GM23338 (cell line): Measurements from ENCODE around the gene GALM. TPM values are rescaled to one million over a fixed set of nuclear protein-coding genes. Genes with fewer than 3 reads are reported as not detected.
"Not testable (repeated sequence)": the region's sequence is repeated elsewhere in the genome, so short reads cannot be mapped to it uniquely, and the experiment has no call there.

Source experiments
- ATAC-seq: fragments of 200-7000 bp; cut with Tn5 transposase; 3 replicates; pipeline ENCODE4 v1.9.1; 2020
- DNase-seq: peaks from one replicate; pipeline ENCODE4 v3.0.0-alpha.2; 2015; ENCODE audit warnings: low spot score
- H2AFZ ChIP-seq: fragments of 200-600 bp; sonication (generic); 2 replicates; pipeline ENCODE4 v1.8.0; 2016; ENCODE audit warnings: antibody characterized with exemption, mild to moderate bottlenecking, moderate library complexity
- H3F3A ChIP-seq: fragments of 200-600 bp; sonication (generic); replicated peaks from 2 replicates; pipeline ENCODE4 v1.8.0; 2017; ENCODE audit warnings: antibody characterized with exemption, mixed run types, low read depth
- H3K27ac ChIP-seq: fragments of 200-600 bp; sonication (generic); 2 replicates; pipeline ENCODE4 v1.6.1; 2016; ENCODE audit warnings: low read depth
- H3K27me3 ChIP-seq: fragments of 200-600 bp; sonication (generic); 2 replicates; pipeline ENCODE4 v1.8.0; 2016; ENCODE audit warnings: mild to moderate bottlenecking, mixed run types, moderate library complexity; ENCODE audit not compliant: insufficient read depth
- H3K36me3 ChIP-seq: fragments of 200-600 bp; sonication (generic); 2 replicates; pipeline ENCODE4 v1.8.0; 2016; ENCODE audit warnings: mild to moderate bottlenecking; ENCODE audit not compliant: insufficient read depth
- H3K4me1 ChIP-seq: fragments of 200-600 bp; sonication (generic); 2 replicates; pipeline ENCODE4 v1.8.0; 2016; ENCODE audit warnings: mild to moderate bottlenecking, moderate library complexity; ENCODE audit not compliant: insufficient read depth
- H3K4me2 ChIP-seq: fragments of 200-600 bp; sonication (generic); 2 replicates; pipeline ENCODE4 v1.7.1; 2017; ENCODE audit warnings: mixed run types
- H3K4me3 ChIP-seq: fragments of 200-600 bp; sonication (generic); 2 replicates; pipeline ENCODE4 v1.6.1; 2016; ENCODE audit warnings: mixed run types
- H3K79me2 ChIP-seq: fragments of 200-600 bp; sonication (generic); replicated peaks from 2 replicates; pipeline ENCODE4 v1.8.0; 2017; ENCODE audit warnings: mild to moderate bottlenecking; ENCODE audit not compliant: insufficient read depth
- H3K9me2 ChIP-seq: fragments of 200-600 bp; sonication (generic); 2 replicates; pipeline ENCODE4 v1.8.0; 2017; ENCODE audit not compliant: insufficient read depth
- H4K20me1 ChIP-seq: fragments of 200-600 bp; sonication (generic); replicated peaks from 2 replicates; pipeline ENCODE4 v1.8.0; 2017; ENCODE audit warnings: mild to moderate bottlenecking; ENCODE audit not compliant: insufficient read depth
- H3K27ac Mint-ChIP-seq: 2 replicates; pipeline ENCODE4 v1.8.0; 2020; ENCODE audit warnings: inconsistent platforms, mild to moderate bottlenecking, moderate library complexity, mixed read lengths
- H3K27me3 Mint-ChIP-seq: 3 replicates; pipeline ENCODE4 v1.8.0; 2022; ENCODE audit warnings: low read depth, mild to moderate bottlenecking, moderate library complexity, mixed read lengths, inconsistent platforms; ENCODE audit not compliant: insufficient read depth, poor library complexity
- H3K36me3 Mint-ChIP-seq: 3 replicates; pipeline ENCODE4 v1.8.0; 2021; ENCODE audit warnings: low read depth, mild to moderate bottlenecking, inconsistent platforms, moderate library complexity, mixed read lengths
- H3K4me1 Mint-ChIP-seq: 3 replicates; pipeline ENCODE4 v1.8.0; 2020; ENCODE audit warnings: mild to moderate bottlenecking, inconsistent platforms, mixed read lengths
- H3K4me3 Mint-ChIP-seq: 3 replicates; pipeline ENCODE4 v1.8.0; 2021; ENCODE audit warnings: moderate library complexity, mild to moderate bottlenecking, inconsistent platforms, mixed read lengths
- H3K9me3 Mint-ChIP-seq: 3 replicates; pipeline ENCODE4 v1.8.0; 2020; ENCODE audit warnings: moderate library complexity, mild to moderate bottlenecking, inconsistent platforms, mixed read lengths
- CTCF ChIP-seq, 2 experiments: fragments of 200-600 bp in 1 of 2; sonication (generic) in 1 of 2; conservative IDR thresholded peaks; 2 replicates each; pipeline versions ENCODE4 v1.5.1 to v1.6.1; 2016 to 2017; ENCODE audit warnings: antibody characterized with exemption in 2 of 2, low read depth in 2 of 2, mild to moderate bottlenecking in 2 of 2, moderate library complexity in 1 of 2
- ETS1 ChIP-seq: IDR thresholded peaks from 2 replicates; pipeline ENCODE4 v1.6.1; 2016; ENCODE audit warnings: antibody characterized with exemption
- EZH2 ChIP-seq: fragments of 200-600 bp; sonication (generic); IDR thresholded peaks from one replicate; pipeline ENCODE4 v1.8.0; 2017; ENCODE audit warnings: antibody characterized with exemption, mild to moderate bottlenecking, low read depth; ENCODE audit not compliant: unreplicated experiment
- EZH2phosphoT487 ChIP-seq: fragments of 200-600 bp; sonication (generic); IDR thresholded peaks from one replicate; pipeline ENCODE4 v1.8.1; 2018; ENCODE audit warnings: antibody characterized with exemption; ENCODE audit not compliant: unreplicated experiment
- JUNB ChIP-seq: IDR thresholded peaks from one replicate; pipeline ENCODE4 v1.6.1; 2016; ENCODE audit warnings: antibody characterized with exemption; ENCODE audit not compliant: unreplicated experiment
- POLR2AphosphoS5 ChIP-seq: IDR thresholded peaks from 2 replicates; pipeline ENCODE4 v1.6.1; 2016; ENCODE audit warnings: antibody characterized with exemption, low read depth
- STAT1 ChIP-seq: IDR thresholded peaks from one replicate; pipeline ENCODE4 v1.6.1; 2016; ENCODE audit warnings: antibody characterized with exemption; ENCODE audit not compliant: unreplicated experiment
- ZNF114 ChIP-seq: fragments of 250-450 bp; sonication (Bioruptor Pico); IDR thresholded peaks from 2 replicates; pipeline ENCODE4 v1.5.0; 2020; ENCODE audit warnings: mild to moderate bottlenecking, moderate library complexity
- ZNF331 ChIP-seq: fragments of 250-450 bp; sonication (Bioruptor Pico); IDR thresholded peaks from 2 replicates; pipeline ENCODE4 v1.5.0; 2020; ENCODE audit warnings: low read depth, mild to moderate bottlenecking, moderate library complexity
- ZNF462 ChIP-seq: fragments of 250-450 bp; sonication (Bioruptor Pico); IDR thresholded peaks from 2 replicates; pipeline ENCODE4 v1.5.0; 2020; ENCODE audit warnings: mild to moderate bottlenecking, moderate library complexity
- polyA plus RNA-seq: library from polyadenylated mRNA; unstranded; fragments of >200 nt; fragmentation: Nextera tagmentation; extraction: Ambion mirVana; gene quantifications from 2 replicates; pipeline ENCODE4 v1.2.1, GENCODE V29; 2016
- total RNA-seq: library from RNA; depleted of rRNA; stranded (reverse); fragments of >200 nt; shearing (Covaris generic); gene quantifications from 2 replicates; pipeline ENCODE4 v1.2.3, GENCODE V29; 2014

Gene GALM
- total and polyA plus RNA-seq, 2 experiments from 2014 or later, result 9.3 to 21.6 TPM

- peaks cover 18% of the 10 kb centered on the region for H3K36me3 Mint-ChIP-seq
- H3K4me1 Mint-ChIP-seq, result peaks cover 9% of the 10 kb centered on the region
- TF ChIP-seq CTCF (conservative IDR thresholded peaks at IDR 0.05; ENCODE audit: low read depth in 2 of 2) (no peak), EZH2phosphoT487 (no peak), ZNF462 (CRISPR knock-in tag) (no peak), ZNF114 (CRISPR knock-in tag) (no peak), ETS1 (no peak), JUNB (no peak), ZNF331 (CRISPR knock-in tag) (no peak), EZH2 (no peak), STAT1 (no peak), POLR2AphosphoS5 (no peak)
- DNase-seq (no peak), ATAC-seq (no peak)
- H3K4me3 Mint-ChIP-seq, result no peak overlapping the region
- Histone ChIP-seq H3K36me3 (peaks cover 6% of the 10 kb centered on the region; the same call in 1 of the 2 replicates), H3K9me2 (no peaks in the 10 kb centered on the region), H3F3A (peaks cover 13% of the 10 kb centered on the region; the same call in 1 of the 2 replicates), H3K79me2 (peaks cover 16% of the 10 kb centered on the region), H4K20me1 (peaks cover 7% of the 10 kb centered on the region), H3K4me3 (no peak overlapping the region), H3K4me1 (peaks cover 7% of the 10 kb centered on the region), H2AFZ (no peak overlapping the region), H3K4me2 (no peak overlapping the region), H3K27ac (no peak overlapping the region), H3K27me3 (no peaks in the 10 kb centered on the region)
- H3K9me3 Mint-ChIP-seq, result peaks cover 11% of the 10 kb centered on the region; the same call in 2 of the 3 replicates
- no peak overlapping the region for H3K27ac Mint-ChIP-seq
- H3K27me3 Mint-ChIP-seq, result peaks cover 21% of the 10 kb centered on the region
These were observed 88.6 kb downstream of the GALM start for GRCh38 chr2:38754506-38754905.

- not testable (repeated sequence) for H3K27ac ChIP-seq, DNase-seq, H3K4me1 ChIP-seq, H3K27me3 Mint-ChIP-seq, H3K4me2 ChIP-seq, H3K4me1 Mint-ChIP-seq, H3F3A ChIP-seq, H3K4me3 ChIP-seq, H3K27me3 ChIP-seq, H4K20me1 ChIP-seq, H3K9me2 ChIP-seq, ATAC-seq, H2AFZ ChIP-seq, H3K79me2 ChIP-seq, H3K36me3 ChIP-seq, H3K36me3 Mint-ChIP-seq, H3K27ac Mint-ChIP-seq, H3K9me3 Mint-ChIP-seq, H3K4me3 Mint-ChIP-seq
These were observed 90.0 kb downstream of the GALM start for GRCh38 chr2:38755891-38756290.
